GM19099 (cell line): ENCODE data around the gene RAB40AL.

ENCODE experiments used
- POLR2A ChIP-seq: IDR thresholded peaks from 3 replicates; pipeline ENCODE4 v1.6.1; 2011; ENCODE audit warnings: low read depth; ENCODE audit not compliant: insufficient read length; ENCODE audit errors: extremely low read depth

Gene RAB40AL

DNA sequence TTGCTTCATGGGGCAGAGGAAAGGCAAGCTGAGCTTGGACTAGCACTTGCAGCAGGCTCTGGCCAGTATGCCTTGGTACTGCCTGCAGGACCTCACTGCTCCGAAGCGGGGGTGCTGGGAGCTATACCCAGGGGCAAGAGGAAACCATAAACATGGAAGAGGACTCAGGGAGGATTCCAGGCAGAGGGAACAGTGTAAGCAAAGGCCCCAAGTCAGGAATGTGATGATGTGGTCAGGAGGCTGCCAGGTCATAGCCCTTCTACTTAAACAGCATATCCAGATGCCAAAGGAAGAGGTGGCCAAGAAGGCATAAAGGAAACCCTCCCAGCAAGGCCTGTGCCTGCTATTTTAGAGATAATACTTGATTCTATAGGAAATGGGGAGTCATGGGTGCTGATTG is 31.1 kb downstream of the RAB40AL start:
- TF ChIP-seq POLR2A = no peak

DNA sequence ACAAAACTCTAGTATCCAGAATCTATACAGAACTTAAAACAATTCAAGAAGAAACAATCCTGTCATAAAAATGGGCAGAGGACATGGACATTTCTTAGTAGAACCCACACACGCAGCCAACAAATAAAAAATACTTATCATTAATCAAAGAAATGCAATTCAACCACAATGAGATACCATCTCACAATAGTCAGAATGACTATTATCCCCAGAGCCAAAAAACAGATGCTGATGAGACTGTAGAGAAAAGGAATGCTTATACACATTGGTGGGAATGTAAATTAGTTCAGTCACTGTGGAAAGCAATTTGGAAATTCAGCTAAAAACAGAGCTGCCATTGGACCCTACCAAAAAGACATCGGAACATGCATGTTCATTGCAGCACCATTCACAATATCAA is 37.9 kb downstream of the RAB40AL start:
- TF ChIP-seq POLR2A = no peak

DNA sequence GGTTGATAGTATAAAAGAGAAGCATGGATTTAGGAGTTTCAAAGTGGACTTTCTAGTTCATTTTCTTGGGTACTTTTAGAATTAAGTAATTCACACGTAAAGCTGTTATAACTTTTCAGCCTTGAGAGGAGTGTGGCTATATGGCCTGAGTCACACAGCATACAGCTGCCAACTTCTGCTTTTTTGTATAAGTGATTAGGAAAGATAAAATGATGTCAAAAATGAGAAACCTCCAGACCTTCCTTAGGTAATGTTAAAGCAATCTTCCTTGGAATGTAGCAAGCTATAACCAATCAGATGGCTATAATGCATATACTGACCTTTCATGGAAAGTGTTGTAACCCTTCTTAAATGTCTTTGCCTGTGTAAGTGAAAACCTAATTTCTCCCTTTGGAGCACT is 39.2 kb downstream of the RAB40AL start:
- no peak for TF ChIP-seq POLR2A

DNA sequence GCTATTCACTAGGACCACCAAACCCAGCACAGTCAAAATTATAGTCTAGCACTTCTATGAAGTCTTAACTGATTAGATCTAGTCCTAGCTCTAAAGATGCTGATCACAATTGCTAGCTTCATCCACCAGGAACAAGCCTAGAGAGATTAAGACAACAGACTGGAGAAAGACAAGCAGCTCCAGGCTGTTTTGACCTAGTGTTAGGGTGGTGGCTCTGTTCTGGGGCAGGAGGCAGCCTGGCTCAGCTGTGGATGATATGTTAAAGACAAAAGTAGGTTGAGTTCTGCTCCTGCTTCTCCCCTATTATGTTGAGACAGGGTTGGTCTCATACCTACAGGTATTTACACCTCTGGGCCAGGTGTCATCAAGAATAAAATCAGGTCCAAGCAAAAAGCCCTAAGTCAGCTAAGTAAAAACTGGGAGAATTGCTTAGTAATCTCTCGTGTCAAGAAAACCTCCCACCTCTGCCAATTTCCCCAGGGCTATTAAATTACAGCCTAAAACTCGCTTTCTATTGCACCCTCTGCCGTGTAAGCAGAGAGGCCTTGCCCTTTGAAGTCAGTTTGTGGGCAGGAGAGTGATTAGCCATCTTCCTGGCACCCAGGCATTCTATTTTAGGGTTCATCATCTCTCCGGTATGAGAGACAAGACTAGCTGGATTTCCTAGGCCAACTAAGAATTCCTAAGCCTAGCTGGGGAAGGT is 39.9 kb downstream of the RAB40AL start:
- TF ChIP-seq POLR2A = no peak

DNA sequence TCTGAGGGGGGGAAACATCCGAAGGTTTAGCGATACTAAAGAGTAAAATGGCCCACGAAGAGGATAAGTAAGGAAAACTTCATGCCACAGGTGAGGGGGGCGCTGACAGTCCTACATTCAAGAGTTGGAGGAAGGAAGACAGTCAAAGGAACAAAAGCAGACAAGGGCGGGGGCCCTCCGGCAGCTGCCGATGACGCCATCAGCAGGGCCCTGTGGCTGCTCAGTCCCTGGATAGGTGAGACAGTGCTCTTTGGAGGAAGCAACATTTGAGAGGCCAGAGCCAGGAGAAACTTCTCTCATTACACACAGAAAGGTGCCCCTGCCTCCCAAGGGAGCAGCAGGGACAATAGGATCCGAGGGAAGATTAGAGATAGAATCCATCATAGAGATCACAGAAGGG is 41.5 kb downstream of the RAB40AL start:
- TF ChIP-seq POLR2A = no peak

DNA sequence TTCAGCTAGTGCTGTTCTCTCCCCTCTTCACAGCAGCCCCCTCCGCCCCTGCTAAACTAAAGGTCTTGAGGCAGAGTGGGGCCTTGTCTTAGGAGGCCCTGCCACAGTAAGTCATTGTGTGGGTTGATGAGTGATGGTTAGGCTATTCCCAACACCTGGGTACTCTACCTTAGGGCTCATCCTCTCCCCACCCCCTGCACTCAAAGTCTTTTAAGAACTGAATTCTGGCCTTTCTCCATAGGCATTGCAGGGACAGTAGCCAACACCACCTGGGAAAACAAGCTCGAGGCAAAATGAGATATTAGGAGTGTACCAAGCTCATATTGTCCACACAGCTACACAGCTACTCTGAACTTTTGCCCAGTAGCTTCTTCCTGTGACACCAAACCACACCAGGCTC is 42.5 kb downstream of the RAB40AL start:
- TF ChIP-seq POLR2A = no peak

DNA sequence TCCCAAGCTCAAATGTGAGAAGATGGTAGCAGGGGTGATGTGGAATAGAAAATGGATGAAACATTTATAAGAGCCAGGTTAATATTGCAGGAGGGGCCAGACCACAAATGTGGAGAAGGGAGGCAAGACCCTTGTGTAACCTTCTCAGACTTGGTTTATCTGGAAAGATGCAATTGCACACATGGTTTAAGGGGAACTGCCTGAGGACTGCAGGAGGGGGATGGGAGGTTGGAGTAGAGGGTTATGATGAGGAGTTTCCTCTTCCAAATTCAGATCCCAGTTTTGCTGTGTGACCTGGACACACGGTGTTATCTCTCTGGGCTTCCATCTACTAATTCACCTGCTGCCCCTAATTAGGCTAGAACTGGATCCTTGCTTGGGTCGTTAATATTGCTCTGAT is 46.1 kb downstream of the RAB40AL start:
- no peak for TF ChIP-seq POLR2A

DNA sequence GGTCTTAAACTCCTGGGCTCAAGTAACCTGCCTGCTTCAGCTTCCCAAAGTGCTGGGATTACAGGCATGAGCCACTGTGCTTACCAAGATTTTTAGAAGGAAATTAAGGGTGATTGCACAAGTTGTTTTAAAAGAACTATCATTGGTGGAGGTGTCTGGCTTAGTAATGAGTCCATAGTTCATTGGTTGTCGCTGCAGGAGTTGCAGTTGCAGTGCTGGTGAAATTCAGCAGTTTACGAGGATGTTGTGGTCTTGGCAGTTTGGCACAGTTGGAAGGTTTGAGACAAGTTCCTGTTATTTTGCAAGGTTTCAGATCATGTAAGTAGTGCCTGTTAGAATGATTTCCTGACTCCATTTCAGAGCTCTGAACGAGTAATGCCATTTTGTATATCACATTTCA is 48.1 kb downstream of the RAB40AL start:
- TF ChIP-seq POLR2A = no peak
